Neural cell (in vitro differentiated cells): Measurements from ENCODE around the gene TMEM186. TPM values are rescaled to one million over a fixed set of nuclear protein-coding genes. Genes with fewer than 3 reads are reported as not detected.
"Not testable (repeated sequence)": the region's sequence is repeated elsewhere in the genome, so short reads cannot be mapped to it uniquely, and the experiment has no call there.

Experiments
- H2AFZ ChIP-seq: fragments of 200-600, 300-800 bp; sonication (generic), shearing (Covaris generic); 2 replicates; pipeline ENCODE4 v1.6.0; 2014; ENCODE audit warnings: low read depth, mild to moderate bottlenecking, antibody characterized with exemption, low read length, moderate library complexity
- H3F3A ChIP-seq: fragments of 200-600 bp; shearing (Covaris generic); 2 replicates; pipeline ENCODE4 v1.6.1; 2016; ENCODE audit warnings: mild to moderate bottlenecking, moderate library complexity, mixed read lengths, antibody characterized with exemption, low read length; ENCODE audit not compliant: insufficient read depth, poor library complexity, severe bottlenecking
- H3K27ac ChIP-seq: fragments of 200-600, 300-800 bp; sonication (generic), shearing (Covaris generic); 2 replicates; pipeline ENCODE4 v1.5.1; 2014; ENCODE audit warnings: mild to moderate bottlenecking, low read length, moderate library complexity
- H3K27me3 ChIP-seq: fragments of 300-800, 200-600 bp; sonication (generic), shearing (Covaris generic); 2 replicates; pipeline ENCODE4 v1.6.0; 2014; ENCODE audit warnings: mild to moderate bottlenecking, low read depth, low read length, moderate library complexity; ENCODE audit not compliant: insufficient read depth
- H3K36me3 ChIP-seq: fragments of 300-800, 200-600 bp; sonication (generic), shearing (Covaris generic); 2 replicates; pipeline ENCODE4 v1.5.1; 2014; ENCODE audit warnings: mild to moderate bottlenecking, antibody characterized with exemption, low read length, moderate library complexity; ENCODE audit not compliant: insufficient read depth
- H3K4me2 ChIP-seq: fragments of 300-800, 200-600 bp; sonication (generic), shearing (Covaris generic); 2 replicates; pipeline ENCODE4 v1.6.0; 2014; ENCODE audit warnings: mild to moderate bottlenecking, low read length
- H3K4me3 ChIP-seq: fragments of 300-800, 200-600 bp; sonication (generic), shearing (Covaris generic); 2 replicates; pipeline ENCODE4 v1.5.1; 2014; ENCODE audit warnings: mild to moderate bottlenecking, low read length, moderate library complexity
- H3K79me2 ChIP-seq: fragments of 200-600 bp; shearing (Covaris generic); replicated peaks from 2 replicates; pipeline ENCODE4 v1.6.0; 2014; ENCODE audit warnings: mild to moderate bottlenecking, low read length, moderate library complexity; ENCODE audit not compliant: insufficient read depth
- H3K9ac ChIP-seq: fragments of 300-800, 200-600 bp; sonication (generic), shearing (Covaris generic); 2 replicates; pipeline ENCODE4 v1.6.1; 2016; ENCODE audit warnings: mild to moderate bottlenecking, low read length, mixed read lengths
- H3K9me2 ChIP-seq: fragments of 200-600 bp; shearing (Covaris generic); 2 replicates; pipeline ENCODE4 v1.6.1; 2016; ENCODE audit warnings: mild to moderate bottlenecking, low read length, mixed read lengths; ENCODE audit not compliant: insufficient read depth
- H3K9me3 ChIP-seq: fragments of 200-600, 300-800 bp; sonication (generic), shearing (Covaris generic); 2 replicates; pipeline ENCODE4 v1.6.1; 2016; ENCODE audit warnings: mild to moderate bottlenecking, mixed run types, low read length, moderate library complexity, mixed read lengths
- H4K20me1 ChIP-seq: fragments of 200-600 bp; shearing (Covaris generic); 2 replicates; pipeline ENCODE4 v1.6.1; 2016; ENCODE audit warnings: mild to moderate bottlenecking, mixed run types; ENCODE audit not compliant: insufficient read depth
- EP300 ChIP-seq: fragments of 450-650 bp; conservative IDR thresholded peaks from 2 replicates; pipeline ENCODE4 v1.6.1; 2014; ENCODE audit warnings: antibody characterized with exemption, mild to moderate bottlenecking, moderate library complexity; ENCODE audit not compliant: poor library complexity, severe bottlenecking
- EZH2 ChIP-seq: fragments of 200-600, 300-800 bp; shearing (Covaris generic), sonication (generic); IDR thresholded peaks from 2 replicates; pipeline ENCODE4 v1.6.1; 2014; ENCODE audit warnings: antibody characterized with exemption, low read length, borderline replicate concordance, mild to moderate bottlenecking; ENCODE audit not compliant: insufficient read depth, poor library complexity, severe bottlenecking
- MXI1 ChIP-seq: fragments of 450-650 bp; conservative IDR thresholded peaks from 2 replicates; pipeline ENCODE4 v1.6.1; 2014; ENCODE audit warnings: antibody characterized with exemption, mild to moderate bottlenecking; ENCODE audit not compliant: poor library complexity, severe bottlenecking
- POLR2AphosphoS5 ChIP-seq: IDR thresholded peaks from 2 replicates; pipeline ENCODE4 v1.6.1; 2012
- RAD21 ChIP-seq: fragments of 450-650 bp; conservative IDR thresholded peaks from 2 replicates; pipeline ENCODE4 v1.6.1; 2014; ENCODE audit warnings: antibody characterized with exemption, mild to moderate bottlenecking, moderate library complexity
- SMC3 ChIP-seq: fragments of 450-650 bp; conservative IDR thresholded peaks from 2 replicates; pipeline ENCODE4 v1.6.1; 2014; ENCODE audit warnings: antibody characterized with exemption, mild to moderate bottlenecking, moderate library complexity; ENCODE audit not compliant: poor library complexity
- TAF1 ChIP-seq: IDR thresholded peaks from 2 replicates; pipeline ENCODE4 v1.6.1; 2012; ENCODE audit warnings: low read depth
- polyA plus RNA-seq: library from polyadenylated mRNA; depleted of rRNA; stranded (reverse); fragments of >200 nt; gene quantifications from 2 replicates; pipeline ENCODE4 v1.2.3, GENCODE V29; 2014
- TF ChIP-seq, protein P1 (sequence below): fragments of 450-650 bp; IDR thresholded peaks from 2 replicates; pipeline ENCODE4 v1.5.1; 2014; ENCODE audit warnings: antibody characterized with exemption, mild to moderate bottlenecking, moderate library complexity; ENCODE audit not compliant: poor library complexity, severe bottlenecking
- TF ChIP-seq, protein P2 (sequence below): IDR thresholded peaks from 2 replicates; pipeline ENCODE4 v1.6.1; 2012; ENCODE audit warnings: borderline replicate concordance

Gene TMEM186
- polyA plus RNA-seq, 1 donor from 2014 or later = 7.7 TPM

DNA sequence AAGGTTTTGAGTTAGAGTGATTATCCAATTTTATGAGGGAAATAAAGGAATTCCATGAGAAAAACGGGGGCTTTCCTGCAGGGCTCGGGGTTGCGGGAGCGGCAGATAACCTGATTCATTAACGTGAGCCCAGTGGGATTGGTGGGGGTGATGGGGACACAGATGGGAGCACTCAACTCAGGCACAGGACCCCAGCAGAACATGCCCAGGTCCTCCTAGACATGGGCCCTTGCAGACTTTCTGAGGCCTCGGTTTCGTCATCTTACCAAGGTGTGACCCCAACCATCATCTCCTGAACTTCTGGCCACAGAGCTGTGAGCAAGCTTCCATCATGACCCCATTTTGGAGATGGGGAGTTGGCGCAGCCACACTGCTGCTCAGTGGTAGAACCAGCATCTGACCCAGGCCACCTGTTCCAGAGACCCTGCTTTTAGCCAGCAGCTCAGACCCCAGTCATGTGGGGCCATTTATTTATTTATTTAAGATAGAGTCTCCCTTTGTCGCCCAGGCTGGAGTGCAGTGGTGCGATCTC, 49.0 kb upstream of the TMEM186 start:
- Histone ChIP-seq H2AFZ (no peak overlapping the region), H3K27me3 (no peaks in the 10 kb centered on the region), H3K36me3 (no peaks in the 10 kb centered on the region), H3K9ac (no peak overlapping the region), H4K20me1 (no peaks in the 10 kb centered on the region), H3K27ac (no peak overlapping the region), H3K79me2 (no peaks in the 10 kb centered on the region), H3K9me2 (no peaks in the 10 kb centered on the region), H3F3A (no peaks in the 10 kb centered on the region), H3K4me3 (no peak overlapping the region), H3K9me3 (no peaks in the 10 kb centered on the region), H3K4me2 (no peak overlapping the region)
- no peak for TF ChIP-seq MXI1
- TF ChIP-seq, protein P1, sequence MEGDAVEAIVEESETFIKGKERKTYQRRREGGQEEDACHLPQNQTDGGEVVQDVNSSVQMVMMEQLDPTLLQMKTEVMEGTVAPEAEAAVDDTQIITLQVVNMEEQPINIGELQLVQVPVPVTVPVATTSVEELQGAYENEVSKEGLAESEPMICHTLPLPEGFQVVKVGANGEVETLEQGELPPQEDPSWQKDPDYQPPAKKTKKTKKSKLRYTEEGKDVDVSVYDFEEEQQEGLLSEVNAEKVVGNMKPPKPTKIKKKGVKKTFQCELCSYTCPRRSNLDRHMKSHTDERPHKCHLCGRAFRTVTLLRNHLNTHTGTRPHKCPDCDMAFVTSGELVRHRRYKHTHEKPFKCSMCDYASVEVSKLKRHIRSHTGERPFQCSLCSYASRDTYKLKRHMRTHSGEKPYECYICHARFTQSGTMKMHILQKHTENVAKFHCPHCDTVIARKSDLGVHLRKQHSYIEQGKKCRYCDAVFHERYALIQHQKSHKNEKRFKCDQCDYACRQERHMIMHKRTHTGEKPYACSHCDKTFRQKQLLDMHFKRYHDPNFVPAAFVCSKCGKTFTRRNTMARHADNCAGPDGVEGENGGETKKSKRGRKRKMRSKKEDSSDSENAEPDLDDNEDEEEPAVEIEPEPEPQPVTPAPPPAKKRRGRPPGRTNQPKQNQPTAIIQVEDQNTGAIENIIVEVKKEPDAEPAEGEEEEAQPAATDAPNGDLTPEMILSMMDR = no peak
- no peak for TF ChIP-seq POLR2AphosphoS5
- TF ChIP-seq EZH2 = no peak

DNA sequence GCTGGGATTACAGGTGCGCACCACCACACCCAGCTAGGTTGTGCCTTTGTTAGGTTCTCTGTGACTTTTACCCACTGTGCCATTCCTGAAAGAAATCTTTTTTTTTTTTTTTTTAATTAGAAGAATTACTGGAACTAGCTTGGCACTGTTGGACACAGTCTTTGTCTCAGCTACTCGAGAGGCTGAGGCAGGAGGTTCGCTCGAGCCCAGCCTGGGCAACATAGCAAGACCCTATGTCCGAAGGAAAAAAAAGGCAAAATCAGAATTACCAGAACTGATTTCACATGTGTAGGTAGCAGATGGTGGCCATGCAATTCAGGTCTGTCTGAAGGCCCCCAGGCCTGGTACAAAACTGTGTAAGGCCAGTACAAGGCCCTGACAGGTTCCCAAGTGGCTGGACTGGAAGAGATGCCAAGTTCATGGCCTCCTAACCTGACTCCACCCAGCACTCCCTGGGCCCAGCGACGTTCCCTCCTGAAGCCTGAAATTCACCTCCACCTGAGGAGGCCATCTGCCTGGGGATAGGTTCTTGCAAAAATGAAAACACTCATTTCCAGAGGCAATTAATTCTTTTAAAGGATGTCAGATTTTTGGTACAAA, 48.4 kb upstream of the TMEM186 start:
- H2AFZ ChIP-seq = no peak overlapping the region
- no peaks in the 10 kb centered on the region for H4K20me1 ChIP-seq
- no peaks in the 10 kb centered on the region for H3F3A ChIP-seq

DNA sequence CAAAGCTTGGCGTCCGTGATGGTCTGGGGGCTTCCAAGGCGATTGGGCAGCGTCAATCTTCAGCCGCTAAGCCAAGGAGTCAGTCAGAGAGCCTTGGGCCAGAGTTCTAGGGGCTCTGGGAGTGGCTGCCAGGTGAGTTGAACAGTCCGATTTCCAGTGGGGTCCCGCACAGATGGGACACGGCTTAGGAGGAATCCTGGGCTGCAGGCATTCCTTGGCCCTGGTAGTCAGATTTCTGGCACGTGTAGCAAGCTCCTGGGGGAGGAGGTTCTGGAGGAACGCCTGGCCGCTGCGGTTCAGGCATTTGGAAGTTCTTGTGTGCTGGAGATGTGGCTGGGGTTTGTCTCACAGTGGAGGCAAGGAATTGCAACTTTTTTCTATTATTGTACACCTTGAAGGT, 45.9 kb upstream of the TMEM186 start:
- H3K9me2 ChIP-seq, H3K9me3 ChIP-seq, H2AFZ ChIP-seq, H3F3A ChIP-seq, H3K4me3 ChIP-seq, H4K20me1 ChIP-seq, H3K9ac ChIP-seq, H3K27me3 ChIP-seq, H3K4me2 ChIP-seq, H3K36me3 ChIP-seq, H3K79me2 ChIP-seq, H3K27ac ChIP-seq: not testable (repeated sequence)

More for the DNA sequence above, 48.4 kb upstream of the TMEM186 start:
- H3K9ac ChIP-seq = no peak overlapping the region
- no peak overlapping the region for H3K4me2 ChIP-seq
- H3K79me2 ChIP-seq = no peaks in the 10 kb centered on the region
- H3K9me2 ChIP-seq = no peaks in the 10 kb centered on the region
- H3K36me3 ChIP-seq = no peaks in the 10 kb centered on the region
- TF ChIP-seq POLR2AphosphoS5 (no peak), RAD21 (no peak), MXI1 (no peak), TAF1 (no peak), EP300 (no peak), SMC3 (no peak), EZH2 (no peak)
- TF ChIP-seq, protein P2, sequence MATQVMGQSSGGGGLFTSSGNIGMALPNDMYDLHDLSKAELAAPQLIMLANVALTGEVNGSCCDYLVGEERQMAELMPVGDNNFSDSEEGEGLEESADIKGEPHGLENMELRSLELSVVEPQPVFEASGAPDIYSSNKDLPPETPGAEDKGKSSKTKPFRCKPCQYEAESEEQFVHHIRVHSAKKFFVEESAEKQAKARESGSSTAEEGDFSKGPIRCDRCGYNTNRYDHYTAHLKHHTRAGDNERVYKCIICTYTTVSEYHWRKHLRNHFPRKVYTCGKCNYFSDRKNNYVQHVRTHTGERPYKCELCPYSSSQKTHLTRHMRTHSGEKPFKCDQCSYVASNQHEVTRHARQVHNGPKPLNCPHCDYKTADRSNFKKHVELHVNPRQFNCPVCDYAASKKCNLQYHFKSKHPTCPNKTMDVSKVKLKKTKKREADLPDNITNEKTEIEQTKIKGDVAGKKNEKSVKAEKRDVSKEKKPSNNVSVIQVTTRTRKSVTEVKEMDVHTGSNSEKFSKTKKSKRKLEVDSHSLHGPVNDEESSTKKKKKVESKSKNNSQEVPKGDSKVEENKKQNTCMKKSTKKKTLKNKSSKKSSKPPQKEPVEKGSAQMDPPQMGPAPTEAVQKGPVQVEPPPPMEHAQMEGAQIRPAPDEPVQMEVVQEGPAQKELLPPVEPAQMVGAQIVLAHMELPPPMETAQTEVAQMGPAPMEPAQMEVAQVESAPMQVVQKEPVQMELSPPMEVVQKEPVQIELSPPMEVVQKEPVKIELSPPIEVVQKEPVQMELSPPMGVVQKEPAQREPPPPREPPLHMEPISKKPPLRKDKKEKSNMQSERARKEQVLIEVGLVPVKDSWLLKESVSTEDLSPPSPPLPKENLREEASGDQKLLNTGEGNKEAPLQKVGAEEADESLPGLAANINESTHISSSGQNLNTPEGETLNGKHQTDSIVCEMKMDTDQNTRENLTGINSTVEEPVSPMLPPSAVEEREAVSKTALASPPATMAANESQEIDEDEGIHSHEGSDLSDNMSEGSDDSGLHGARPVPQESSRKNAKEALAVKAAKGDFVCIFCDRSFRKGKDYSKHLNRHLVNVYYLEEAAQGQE = no peak
- TF ChIP-seq, protein P1 = no peak
- H3K27ac ChIP-seq = no peak overlapping the region
- H3K27me3 ChIP-seq = no peaks in the 10 kb centered on the region
- H3K4me3 ChIP-seq = no peak overlapping the region
- H3K9me3 ChIP-seq = no peaks in the 10 kb centered on the region

DNA sequence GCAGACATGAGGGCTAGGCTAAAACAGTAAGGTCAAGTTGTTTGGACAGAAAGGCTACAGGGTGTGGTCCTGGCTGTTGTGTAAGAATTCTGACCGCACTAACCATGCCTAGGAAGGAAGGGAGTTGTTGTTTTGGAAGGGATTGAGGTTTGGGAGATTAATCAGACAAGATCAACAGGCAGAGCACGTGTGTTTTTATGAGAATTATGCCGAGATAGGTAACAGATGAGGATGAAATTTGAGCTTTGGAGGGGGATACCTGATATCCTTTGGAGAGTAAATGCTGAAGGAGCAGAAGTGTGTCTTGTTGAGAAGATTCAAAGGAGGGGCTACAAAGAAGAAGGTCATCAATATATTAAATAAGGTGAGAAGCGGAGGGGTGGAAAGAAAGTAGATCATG, 44.6 kb upstream of the TMEM186 start:
- not testable (repeated sequence) for H3K9me3 ChIP-seq, H3K4me3 ChIP-seq, H3K4me2 ChIP-seq, H3F3A ChIP-seq, H3K27me3 ChIP-seq, H3K79me2 ChIP-seq, H2AFZ ChIP-seq, H3K9me2 ChIP-seq, H4K20me1 ChIP-seq, H3K36me3 ChIP-seq, H3K27ac ChIP-seq, H3K9ac ChIP-seq
